ENCODE measurements around the gene RHOBTB1.
"Not testable (repeated sequence)": the region's sequence is repeated elsewhere in the genome, so short reads cannot be mapped to it uniquely, and the experiment has no call there.

The RHOBTB1 gene

DNA sequence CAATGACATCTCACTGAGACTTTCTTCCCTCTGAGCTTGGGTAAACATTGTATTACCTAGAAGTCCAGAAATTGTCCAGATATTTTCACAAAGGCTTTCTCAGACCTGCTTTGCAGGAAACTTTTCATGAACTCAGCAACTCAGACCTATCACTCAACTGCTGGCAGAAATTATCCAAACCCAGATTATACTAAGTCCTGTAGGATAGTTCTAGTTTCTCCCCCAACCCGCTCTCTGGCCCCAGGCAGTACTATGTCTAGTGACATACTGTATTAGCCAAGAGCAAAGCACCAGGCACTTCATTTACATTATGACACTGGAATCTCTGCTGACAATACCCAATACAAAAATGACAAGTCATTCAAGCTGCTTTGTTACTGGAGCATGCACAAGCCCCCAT is 75.0 kb downstream of the RHOBTB1 start:
- DNase-seq (ENCODE audit: low read depth): no peak

DNA sequence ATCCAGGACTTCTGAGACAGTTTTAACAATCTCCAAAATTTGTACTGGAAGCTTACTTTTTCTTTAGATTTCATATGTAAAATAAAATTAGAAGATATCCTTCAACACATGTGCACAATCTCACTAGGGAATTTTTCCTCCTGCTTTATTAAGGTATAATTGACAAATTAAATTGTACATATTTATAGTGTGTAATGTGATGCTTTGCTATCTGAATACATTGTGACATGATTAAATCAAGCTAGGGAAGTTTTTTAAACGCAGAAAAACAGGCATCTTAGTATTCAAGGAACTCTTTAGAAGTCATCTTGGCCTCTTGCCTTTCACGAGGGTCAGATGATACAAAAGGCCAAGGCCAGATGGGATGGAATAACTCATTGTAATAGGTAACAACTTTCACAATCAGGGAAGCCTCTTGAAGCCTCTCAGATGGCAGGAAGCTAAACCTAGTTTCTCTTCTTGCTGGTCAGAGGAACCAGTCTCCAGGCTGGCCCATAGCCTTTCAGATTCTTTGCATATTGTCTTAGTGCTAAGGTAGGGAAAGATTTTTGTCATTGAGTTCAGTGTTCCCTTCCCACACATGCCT is 78.7 kb downstream of the RHOBTB1 start:
- no peak for DNase-seq (ENCODE audit: low read depth)

- DNase-seq (ENCODE audit: low read depth): no peak
These were observed 80.2 kb downstream of the RHOBTB1 start for GRCh38 chr10:60863796-60864195.

- DNase-seq (ENCODE audit: low read depth): no peak
These were observed 81.5 kb downstream of the RHOBTB1 start for GRCh38 chr10:60862517-60862916.

DNA sequence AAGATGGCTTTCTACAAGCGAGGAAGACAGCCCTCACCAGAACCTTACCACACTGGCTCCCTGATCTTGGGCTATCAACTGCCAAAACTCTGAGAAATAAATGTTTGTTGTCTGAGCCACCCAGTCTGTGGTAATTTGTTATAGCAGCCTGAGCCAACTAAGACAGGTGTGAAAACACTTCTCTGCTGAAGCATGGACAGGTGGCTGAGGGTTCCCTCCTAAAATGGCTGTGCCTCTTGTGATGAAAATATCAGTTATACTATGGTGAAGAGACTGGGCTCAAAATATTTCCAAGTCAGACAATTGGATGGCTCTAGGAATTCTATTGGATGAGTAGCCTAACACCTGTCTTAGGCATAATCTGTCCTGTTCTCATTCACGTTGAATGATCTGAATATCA is 87.6 kb downstream of the RHOBTB1 start:
- no peak for DNase-seq (ENCODE audit: low read depth)

GRCh38 chr10:60853637-60854036 is 90.3 kb downstream of the RHOBTB1 start:
- DNase-seq (ENCODE audit: low read depth): no peak

GRCh38 chr10:60853107-60853506 is 90.9 kb downstream of the RHOBTB1 start:
- no peak for DNase-seq (ENCODE audit: low read depth)

DNA sequence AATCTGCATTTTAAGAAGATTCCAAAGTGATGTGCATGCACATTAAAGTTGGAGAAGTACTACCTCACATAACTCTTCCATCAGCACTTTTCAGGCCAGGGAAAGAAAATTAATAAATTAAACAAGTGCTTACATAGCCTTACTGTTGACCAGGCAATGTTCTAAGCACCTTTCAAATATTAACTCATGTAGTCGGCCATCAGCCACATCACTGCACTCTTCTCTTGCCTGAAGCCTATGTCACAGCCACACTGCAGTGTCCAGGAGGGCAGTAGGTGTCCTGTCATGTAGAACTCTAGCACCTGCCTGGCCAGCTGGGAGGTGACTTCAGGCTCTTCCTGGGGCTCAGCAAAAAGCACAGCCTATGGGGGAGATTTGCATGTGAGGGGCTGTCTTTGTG is 94.2 kb downstream of the RHOBTB1 start:
- DNase-seq (ENCODE audit: low read depth): no peak

GRCh38 chr10:60849217-60849616 is 94.8 kb downstream of the RHOBTB1 start:
- no peak for DNase-seq (ENCODE audit: low read depth)

DNA sequence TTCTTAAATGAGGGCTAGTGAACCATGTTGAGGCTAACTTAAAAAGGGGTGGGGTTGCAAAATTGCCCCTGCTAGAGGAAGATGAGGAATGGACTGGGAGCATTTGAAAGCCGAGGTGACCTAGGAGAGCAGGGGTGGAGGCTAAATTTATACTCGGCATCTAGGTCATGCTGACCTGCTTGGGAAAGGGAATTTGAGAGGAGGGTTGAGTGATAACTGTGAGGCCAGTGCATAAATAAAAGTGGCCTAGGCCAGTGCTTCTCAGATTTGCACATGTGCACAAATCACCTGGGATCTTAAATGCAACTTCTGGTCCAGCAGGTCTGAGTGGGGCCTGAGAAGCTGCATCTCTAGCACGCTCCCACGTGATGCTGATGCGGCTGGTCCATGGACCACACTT is 95.3 kb downstream of the RHOBTB1 start:
- DNase-seq (ENCODE audit: low read depth): no peak

DNA sequence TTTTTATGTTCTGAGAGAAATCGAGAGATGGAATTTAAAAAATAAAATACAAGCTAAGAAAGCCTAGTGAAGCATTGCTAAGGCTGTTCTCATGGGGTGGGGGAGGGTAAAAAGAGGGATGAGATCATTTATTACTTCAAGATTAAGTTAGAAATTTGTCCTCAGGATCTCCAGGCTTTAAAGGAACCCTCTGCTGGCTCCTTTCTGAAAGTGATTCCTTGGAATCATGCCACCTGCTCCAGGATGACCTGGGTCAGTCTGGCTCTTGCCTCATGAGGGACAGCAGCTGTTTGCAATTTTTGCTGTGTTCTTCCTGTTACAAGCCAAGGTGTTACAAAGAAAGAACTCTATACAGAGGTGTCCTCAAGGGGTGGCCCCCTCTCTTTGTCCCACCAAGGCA is 95.9 kb downstream of the RHOBTB1 start:
- DNase-seq (ENCODE audit: low read depth): no peak

DNA sequence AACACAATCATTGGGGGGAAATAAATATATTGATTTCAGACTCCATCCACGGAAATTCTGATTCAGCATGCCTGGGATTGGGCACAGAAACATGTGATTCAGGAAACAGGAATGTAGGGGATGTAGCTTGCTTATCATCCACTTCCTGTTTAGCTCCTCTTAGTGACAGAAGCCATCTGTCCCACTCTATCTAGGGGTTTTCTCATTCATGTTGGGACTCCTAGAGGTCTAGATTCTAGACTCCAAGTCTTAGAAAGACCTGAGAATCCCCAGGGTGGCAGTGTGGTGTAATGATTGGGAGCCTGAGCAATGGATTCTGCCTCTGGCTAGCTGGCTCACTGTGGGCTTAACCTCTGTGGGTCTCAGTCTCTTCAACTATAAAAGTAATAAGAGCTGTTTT is 97.8 kb downstream of the RHOBTB1 start:
- no peak for DNase-seq (ENCODE audit: low read depth)

GRCh38 chr10:60845038-60845437 is 98.9 kb downstream of the RHOBTB1 start:
- no peak for DNase-seq (ENCODE audit: low read depth)

- no peak for DNase-seq (ENCODE audit: low read depth)
These were observed 101.3 kb downstream of the RHOBTB1 start for GRCh38 chr10:60842694-60843093.

GRCh38 chr10:60841227-60841626 is 102.8 kb downstream of the RHOBTB1 start:
- not testable (repeated sequence) for DNase-seq (ENCODE audit: low read depth)

- DNase-seq (ENCODE audit: low read depth): no peak
These were observed 108.9 kb downstream of the RHOBTB1 start for GRCh38 chr10:60835049-60835448.

DNA sequence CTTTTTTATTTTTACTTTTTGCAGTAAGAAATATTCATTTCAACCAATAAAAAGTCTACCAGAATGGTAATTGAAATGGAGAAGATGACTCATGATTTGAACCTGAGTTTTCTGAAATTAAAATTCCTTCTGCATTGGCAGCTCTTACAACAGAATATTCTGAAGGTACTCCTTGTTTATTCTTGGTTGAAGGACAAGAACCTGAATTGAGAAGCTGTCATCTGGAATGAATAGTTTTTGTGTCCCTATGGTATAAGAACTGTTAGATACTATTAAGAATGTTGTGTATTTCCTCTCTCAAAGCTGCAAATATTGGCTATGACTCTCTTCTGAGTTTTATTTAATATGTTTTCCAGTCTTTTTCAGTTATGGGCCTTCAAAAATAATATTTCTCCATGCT is 109.6 kb downstream of the RHOBTB1 start:
- no peak for DNase-seq (ENCODE audit: low read depth)

GRCh38 chr10:60832136-60832535 is 111.8 kb downstream of the RHOBTB1 start:
- DNase-seq (ENCODE audit: low read depth): not testable (repeated sequence)

- DNase-seq (ENCODE audit: low read depth): no peak
These were observed 115.5 kb downstream of the RHOBTB1 start for GRCh38 chr10:60828489-60828852.

- DNase-seq (ENCODE audit: low read depth): no peak
These were observed 116.0 kb downstream of the RHOBTB1 start for GRCh38 chr10:60827791-60828488.

DNA sequence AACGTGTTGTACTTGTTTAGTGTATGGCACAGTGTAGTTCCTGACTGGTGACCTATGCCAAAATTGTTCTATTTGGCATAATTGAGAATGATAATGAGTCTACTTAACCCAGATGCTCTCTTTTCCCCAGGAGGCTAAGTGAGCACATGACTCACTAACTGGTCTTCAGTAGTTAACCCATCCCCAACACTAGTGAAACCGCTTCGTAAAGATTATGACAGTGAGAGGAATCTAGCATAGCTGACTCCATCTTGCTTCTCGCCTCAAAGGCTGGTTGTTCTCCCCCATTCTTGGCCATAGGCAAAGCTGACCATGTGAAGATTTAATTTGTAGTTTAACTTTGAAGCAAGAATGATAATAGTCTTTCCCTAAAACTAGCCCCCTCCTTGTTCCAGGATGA is 118.5 kb downstream of the RHOBTB1 start:
- no peak for DNase-seq (ENCODE audit: low read depth)

DNA sequence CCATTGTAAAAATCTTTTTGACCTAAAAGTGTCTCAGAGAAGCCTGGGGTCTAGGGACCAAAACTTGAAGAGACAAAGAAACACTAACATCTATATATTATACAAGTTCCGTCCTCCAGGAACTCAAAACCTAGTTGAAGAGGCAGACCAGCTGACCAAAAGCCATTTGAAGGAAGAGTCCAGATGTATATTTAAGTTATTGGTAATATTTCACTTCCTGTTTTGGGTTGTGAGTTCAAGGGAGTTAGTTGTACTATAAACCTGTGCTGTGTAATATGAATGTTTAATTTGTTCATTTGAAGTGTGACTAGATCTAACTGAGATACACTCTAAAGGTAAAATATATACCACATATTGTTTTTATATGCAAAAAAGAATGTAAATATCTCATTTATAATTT is 120.7 kb downstream of the RHOBTB1 start:
- DNase-seq (ENCODE audit: low read depth): no peak

GRCh38 chr10:60822809-60823208 is 121.2 kb downstream of the RHOBTB1 start:
- no peak for DNase-seq (ENCODE audit: low read depth)

GRCh38 chr10:60821656-60822055 is 122.3 kb downstream of the RHOBTB1 start:
- DNase-seq (ENCODE audit: low read depth): no peak

Measured in activated T-helper 9 cell treated with anti-CD3 and anti-CD28 coated beads, Interleukin-2, amount 50 U/mL, for 16 hours (primary cell).